Astrocyte (in vitro differentiated cells and primary cell): Measurements from ENCODE around the gene SULT1A2.
"Not testable (repeated sequence)": the region's sequence is repeated elsewhere in the genome, so short reads cannot be mapped to it uniquely, and the experiment has no call there.

Source experiments
- EZH2 ChIP-seq: IDR thresholded peaks from 2 replicates; pipeline ENCODE4 v1.6.1; 2012; ENCODE audit warnings: mild to moderate bottlenecking, low read length, inconsistent platforms; ENCODE audit not compliant: insufficient read depth
- TF ChIP-seq, protein P1 (sequence below): IDR thresholded peaks from 2 replicates; pipeline ENCODE4 v1.5.1; 2011; ENCODE audit warnings: low read depth, mild to moderate bottlenecking, inconsistent platforms, low read length, moderate library complexity; ENCODE audit not compliant: insufficient read depth

GRCh38 chr16:28599377-28600285, 2.8 kb upstream of the SULT1A2 start:
- TF ChIP-seq, protein P1, sequence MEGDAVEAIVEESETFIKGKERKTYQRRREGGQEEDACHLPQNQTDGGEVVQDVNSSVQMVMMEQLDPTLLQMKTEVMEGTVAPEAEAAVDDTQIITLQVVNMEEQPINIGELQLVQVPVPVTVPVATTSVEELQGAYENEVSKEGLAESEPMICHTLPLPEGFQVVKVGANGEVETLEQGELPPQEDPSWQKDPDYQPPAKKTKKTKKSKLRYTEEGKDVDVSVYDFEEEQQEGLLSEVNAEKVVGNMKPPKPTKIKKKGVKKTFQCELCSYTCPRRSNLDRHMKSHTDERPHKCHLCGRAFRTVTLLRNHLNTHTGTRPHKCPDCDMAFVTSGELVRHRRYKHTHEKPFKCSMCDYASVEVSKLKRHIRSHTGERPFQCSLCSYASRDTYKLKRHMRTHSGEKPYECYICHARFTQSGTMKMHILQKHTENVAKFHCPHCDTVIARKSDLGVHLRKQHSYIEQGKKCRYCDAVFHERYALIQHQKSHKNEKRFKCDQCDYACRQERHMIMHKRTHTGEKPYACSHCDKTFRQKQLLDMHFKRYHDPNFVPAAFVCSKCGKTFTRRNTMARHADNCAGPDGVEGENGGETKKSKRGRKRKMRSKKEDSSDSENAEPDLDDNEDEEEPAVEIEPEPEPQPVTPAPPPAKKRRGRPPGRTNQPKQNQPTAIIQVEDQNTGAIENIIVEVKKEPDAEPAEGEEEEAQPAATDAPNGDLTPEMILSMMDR: not testable (repeated sequence)
- not testable (repeated sequence) for TF ChIP-seq EZH2
